Activated CD8-positive, alpha-beta T cell treated with anti-CD3 and anti-CD28 coated beads for 36 hours (primary cell): ENCODE measurements around the gene FRYL. TPM values are rescaled to one million over a fixed set of nuclear protein-coding genes. Genes with fewer than 3 reads are reported as not detected.

Experiments used
- ATAC-seq: fragments of 200-7000 bp; cut with Tn5 transposase; one replicate; pipeline ENCODE4 v1.10.0; 2021; ENCODE audit warnings: mild to moderate bottlenecking, moderate library complexity
- CTCF ChIA-PET: fragments of 350-600 bp; sonication (Branson Sonifier 250); formaldehyde crosslinking; loops from one replicate; lab custom pipeline; 2021; ENCODE audit warnings: antibody characterized with exemption; lab: Charles Lee
- POLR2A ChIA-PET: fragments of 350-600 bp; sonication (Branson Sonifier 250); formaldehyde crosslinking; loops from one replicate; lab custom pipeline; 2021; ENCODE audit warnings: antibody characterized with exemption; lab: Charles Lee
- DNase-seq: peaks from one replicate; pipeline ENCODE4 v3.0.0-alpha.2; 2020
- H3K27ac Mint-ChIP-seq: one replicate; pipeline ENCODE4 v1.8.0; 2021; ENCODE audit warnings: mild to moderate bottlenecking, mixed read lengths
- H3K27me3 Mint-ChIP-seq: one replicate; pipeline ENCODE4 v1.8.0; 2021; ENCODE audit warnings: mixed read lengths
- H3K36me3 Mint-ChIP-seq: one replicate; pipeline ENCODE4 v1.8.0; 2021; ENCODE audit warnings: low read depth, mixed read lengths
- H3K4me1 Mint-ChIP-seq: one replicate; pipeline ENCODE4 v1.8.0; 2021; ENCODE audit warnings: low read depth, mixed read lengths
- H3K4me3 Mint-ChIP-seq: one replicate; pipeline ENCODE4 v1.8.0; 2021; ENCODE audit warnings: mild to moderate bottlenecking, moderate library complexity, mixed read lengths
- H3K9me3 Mint-ChIP-seq: one replicate; pipeline ENCODE4 v1.8.0; 2021; ENCODE audit warnings: mixed read lengths
- intact Hi-C: fragments of 100-400 bp; cut with micrococcal nuclease; formaldehyde crosslinking; loops from one replicate; pipeline ENCODE4 v1.10.0; 2022
- total RNA-seq, 2 experiments: library from RNA; stranded (reverse); gene quantifications; one replicate each; pipeline ENCODE4 v1.2.3, GENCODE V29; 2021
- TF ChIP-seq, protein P1 (sequence below): fragments of 200-600 bp; IDR thresholded peaks from one replicate; pipeline ENCODE4 v1.8.0; 2022; ENCODE audit warnings: antibody characterized with exemption, mild to moderate bottlenecking

Gene FRYL
- total RNA-seq, 2 experiments from 2014 or later = 66.6 to 73.2 TPM

- no peak overlapping the region for H3K4me3 Mint-ChIP-seq
- H3K4me1 Mint-ChIP-seq = peaks cover 5% of the 10 kb centered on the region
- H3K27ac Mint-ChIP-seq = no peak overlapping the region
- ChIA-PET CTCF (interaction anchor here (0.6 to 2.4 kb wide), 30 partner anchors 14 to 384 kb away, joined by 3 to 18 read pairs (median 4); partner anchors contain the start of gene OCIAD2), POLR2A (interaction anchor here (0.6 kb wide), 1 partner anchor 200 kb away, joined by 3 read pairs; no protein-coding TSS in a partner anchor)
- intact Hi-C loops = loop anchor here (2.0 to 10.0 kb wide), 3 partner anchors 102 to 384 kb away; partner anchors contain the start of gene FRYL
- no peaks in the 10 kb centered on the region for H3K9me3 Mint-ChIP-seq
- DNase-seq = peak; percentile 64
- ATAC-seq = peak; percentile 90
- TF ChIP-seq, protein P1, sequence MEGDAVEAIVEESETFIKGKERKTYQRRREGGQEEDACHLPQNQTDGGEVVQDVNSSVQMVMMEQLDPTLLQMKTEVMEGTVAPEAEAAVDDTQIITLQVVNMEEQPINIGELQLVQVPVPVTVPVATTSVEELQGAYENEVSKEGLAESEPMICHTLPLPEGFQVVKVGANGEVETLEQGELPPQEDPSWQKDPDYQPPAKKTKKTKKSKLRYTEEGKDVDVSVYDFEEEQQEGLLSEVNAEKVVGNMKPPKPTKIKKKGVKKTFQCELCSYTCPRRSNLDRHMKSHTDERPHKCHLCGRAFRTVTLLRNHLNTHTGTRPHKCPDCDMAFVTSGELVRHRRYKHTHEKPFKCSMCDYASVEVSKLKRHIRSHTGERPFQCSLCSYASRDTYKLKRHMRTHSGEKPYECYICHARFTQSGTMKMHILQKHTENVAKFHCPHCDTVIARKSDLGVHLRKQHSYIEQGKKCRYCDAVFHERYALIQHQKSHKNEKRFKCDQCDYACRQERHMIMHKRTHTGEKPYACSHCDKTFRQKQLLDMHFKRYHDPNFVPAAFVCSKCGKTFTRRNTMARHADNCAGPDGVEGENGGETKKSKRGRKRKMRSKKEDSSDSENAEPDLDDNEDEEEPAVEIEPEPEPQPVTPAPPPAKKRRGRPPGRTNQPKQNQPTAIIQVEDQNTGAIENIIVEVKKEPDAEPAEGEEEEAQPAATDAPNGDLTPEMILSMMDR = peak; percentile 93
- peaks cover 21% of the 10 kb centered on the region for H3K36me3 Mint-ChIP-seq
- H3K27me3 Mint-ChIP-seq = no peaks in the 10 kb centered on the region
Measured at GRCh38 chr4:48578132-48578968, 201.7 kb downstream of the FRYL start.

DNA sequence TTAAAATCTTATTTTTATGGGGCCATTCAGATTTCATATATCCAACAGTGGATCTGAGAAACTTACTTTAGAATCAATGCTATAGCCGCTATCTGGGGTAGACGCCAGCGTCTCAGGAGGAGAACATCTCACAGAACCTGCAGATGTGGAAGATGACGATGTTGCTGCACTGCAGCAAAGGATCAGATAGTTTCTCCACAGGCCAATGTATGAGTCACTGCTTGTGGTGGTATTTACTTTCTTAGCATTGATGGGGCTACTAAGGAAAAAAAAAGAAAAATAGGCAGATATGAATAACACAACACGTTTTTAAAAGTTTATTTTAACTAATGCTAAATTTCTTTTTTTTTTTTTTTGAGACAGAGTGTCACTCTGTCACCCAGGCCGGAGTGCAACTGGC, 204.1 kb downstream of the FRYL start:
- Mint-ChIP-seq H3K27ac (no peak overlapping the region), H3K27me3 (no peaks in the 10 kb centered on the region), H3K9me3 (no peaks in the 10 kb centered on the region), H3K4me3 (no peak overlapping the region), H3K4me1 (peaks cover 5% of the 10 kb centered on the region), H3K36me3 (peaks cover 24% of the 10 kb centered on the region)
- no peak for ATAC-seq
- POLR2A ChIA-PET = no interaction called here
- intact Hi-C loops = loop anchor here (10.0 kb wide), 1 partner anchor 209 kb away; the partner anchor contains the start of gene FRYL
- TF ChIP-seq, protein P1 = no peak
- no peak for DNase-seq
- CTCF ChIA-PET = no interaction called here

DNA sequence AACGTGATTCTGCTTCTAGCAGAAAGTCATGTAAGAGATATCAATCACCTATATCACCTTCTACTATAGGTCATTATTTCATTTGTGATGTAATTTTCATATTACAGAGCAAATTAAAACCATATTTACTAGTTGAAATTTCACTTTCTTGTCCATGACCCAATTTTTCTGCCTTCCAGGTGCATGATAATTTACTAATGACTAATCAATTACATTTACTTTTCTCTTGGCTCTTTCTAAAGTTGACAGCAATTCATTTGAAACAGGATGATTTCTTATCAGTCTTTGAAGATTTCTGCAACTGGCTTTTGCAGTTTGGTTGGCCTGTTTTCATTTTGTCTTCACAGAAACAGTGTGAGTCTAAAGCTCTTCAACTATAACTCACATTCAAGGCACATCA, 208.6 kb downstream of the FRYL start:
- DNase-seq (no peak), ATAC-seq (no peak)
- TF ChIP-seq, protein P1 = no peak
- no peak overlapping the region for H3K4me3 Mint-ChIP-seq
- no peaks in the 10 kb centered on the region for H3K9me3 Mint-ChIP-seq
- POLR2A ChIA-PET = no interaction called here
- CTCF ChIA-PET = interaction anchor here (1.1 kb wide), 1 partner anchor 14 kb away, joined by 3 read pairs; no protein-coding TSS in a partner anchor
- no peaks in the 10 kb centered on the region for H3K27me3 Mint-ChIP-seq
- H3K36me3 Mint-ChIP-seq = peaks cover 33% of the 10 kb centered on the region
- H3K4me1 Mint-ChIP-seq = no peaks in the 10 kb centered on the region
- no peak overlapping the region for H3K27ac Mint-ChIP-seq
- intact Hi-C loops = loop anchor here (10.0 kb wide), 1 partner anchor 213 kb away; the partner anchor contains the start of gene FRYL

GRCh38 chr4:48570646-48571220, 209.3 kb downstream of the FRYL start:
- intact Hi-C loops = loop anchor here (10.0 kb wide), 1 partner anchor 214 kb away; the partner anchor contains the start of gene FRYL
- POLR2A ChIA-PET = no interaction called here
- Mint-ChIP-seq H3K27me3 (no peaks in the 10 kb centered on the region), H3K27ac (no peak overlapping the region), H3K9me3 (no peaks in the 10 kb centered on the region), H3K4me1 (no peaks in the 10 kb centered on the region), H3K4me3 (no peak overlapping the region), H3K36me3 (peaks cover 32% of the 10 kb centered on the region)
- ATAC-seq = no peak
- CTCF ChIA-PET = interaction anchor here (1.1 kb wide), 2 partner anchors 13 to 392 kb away, joined by 3 read pairs; no protein-coding TSS in a partner anchor
- DNase-seq = no peak
- TF ChIP-seq, protein P1 = no peak
